ENCODE measurements around the gene AFF4.

GRCh38 chr5:132901036-132901435 is 62.4 kb downstream of the AFF4 start:
- TF ChIP-seq FOXA1 (IDR thresholded peaks at IDR 0.05; ENCODE audit: borderline replicate concordance) (no peak), STAT5B (CRISPR knock-in tag; IDR thresholded peaks at IDR 0.05) (no peak), POLR2A (conservative IDR thresholded peaks at IDR 0.05) (no peak), ZC3H11A (IDR thresholded peaks at IDR 0.05; ENCODE audit: low read depth, low read length) (no peak), WHSC1 (IDR thresholded peaks at IDR 0.05; ENCODE audit: low read length) (no peak)

All from K562 (cell line).